ENCODE data around the gene PARP8. TPM values are rescaled to one million over a fixed set of nuclear protein-coding genes. Genes with fewer than 3 reads are reported as not detected.

The PARP8 gene
- total RNA-seq, 2 experiments from 2014 or later: 100 to 110 TPM

DNA sequence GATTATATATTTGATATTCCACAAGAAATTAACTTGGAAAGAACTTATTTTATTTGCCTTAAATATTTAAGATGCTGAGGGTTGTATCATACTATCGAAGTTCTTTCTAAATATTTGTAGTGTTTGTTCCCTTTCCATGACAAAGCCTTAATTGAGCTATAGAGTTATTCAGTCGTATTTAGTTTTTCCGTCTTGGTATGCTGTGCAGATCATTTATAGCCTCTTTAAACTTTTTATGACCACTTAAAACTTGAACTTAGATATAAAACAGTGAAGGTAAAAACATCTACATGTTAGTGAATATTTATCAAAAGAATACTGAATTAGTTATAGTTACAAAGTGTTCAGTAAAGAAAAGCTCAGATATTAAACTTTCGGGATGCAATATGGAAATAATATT is 74.4 kb downstream of the PARP8 start:
- Mint-ChIP-seq H3K27ac (no peak overlapping the region), H3K36me3 (ENCODE audit: low read depth) (peaks cover 30% of the 10 kb centered on the region), H3K27me3 (no peaks in the 10 kb centered on the region), H3K4me3 (no peak overlapping the region), H3K4me1 (peaks cover 40% of the 10 kb centered on the region), H3K9me3 (peaks cover 4% of the 10 kb centered on the region)
- ChIA-PET POLR2A (no interaction called here), CTCF (interaction anchor here (0.8 to 1.6 kb wide), 4 partner anchors 10 to 300 kb away, joined by 3 to 4 read pairs (median 4); partner anchors contain the start of gene EMB)
- no peak for DNase-seq

DNA sequence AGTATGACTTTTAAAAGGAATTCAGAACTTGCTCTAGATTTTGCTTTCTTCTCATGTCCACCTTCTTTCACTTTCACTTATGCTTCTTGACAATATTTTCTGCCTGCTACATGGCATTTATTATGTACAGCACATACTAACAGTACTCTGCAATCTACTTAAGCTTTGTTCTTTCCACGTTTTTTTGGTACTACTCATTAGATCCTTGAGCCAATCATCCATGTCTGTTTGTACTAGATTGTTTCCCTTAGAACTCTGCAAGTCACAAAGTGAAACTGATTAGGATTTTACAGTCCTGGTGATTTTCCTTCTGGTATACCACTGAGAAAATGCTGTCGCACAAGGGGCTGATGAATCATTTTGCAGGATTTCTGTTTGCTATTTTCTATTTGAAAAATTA is 78.3 kb downstream of the PARP8 start:
- ChIA-PET POLR2A (no interaction called here), CTCF (interaction anchor here (0.9 to 1.0 kb wide), 2 partner anchors 20 to 304 kb away, joined by 3 read pairs; partner anchors contain the start of gene EMB)
- Mint-ChIP-seq H3K4me1 (peaks cover 68% of the 10 kb centered on the region), H3K27ac (peak overlapping the region; percentile 87), H3K4me3 (peak overlapping the region; percentile 76), H3K9me3 (peaks cover 8% of the 10 kb centered on the region), H3K36me3 (ENCODE audit: low read depth) (peaks cover 50% of the 10 kb centered on the region), H3K27me3 (no peaks in the 10 kb centered on the region)
- DNase-seq: no peak

DNA sequence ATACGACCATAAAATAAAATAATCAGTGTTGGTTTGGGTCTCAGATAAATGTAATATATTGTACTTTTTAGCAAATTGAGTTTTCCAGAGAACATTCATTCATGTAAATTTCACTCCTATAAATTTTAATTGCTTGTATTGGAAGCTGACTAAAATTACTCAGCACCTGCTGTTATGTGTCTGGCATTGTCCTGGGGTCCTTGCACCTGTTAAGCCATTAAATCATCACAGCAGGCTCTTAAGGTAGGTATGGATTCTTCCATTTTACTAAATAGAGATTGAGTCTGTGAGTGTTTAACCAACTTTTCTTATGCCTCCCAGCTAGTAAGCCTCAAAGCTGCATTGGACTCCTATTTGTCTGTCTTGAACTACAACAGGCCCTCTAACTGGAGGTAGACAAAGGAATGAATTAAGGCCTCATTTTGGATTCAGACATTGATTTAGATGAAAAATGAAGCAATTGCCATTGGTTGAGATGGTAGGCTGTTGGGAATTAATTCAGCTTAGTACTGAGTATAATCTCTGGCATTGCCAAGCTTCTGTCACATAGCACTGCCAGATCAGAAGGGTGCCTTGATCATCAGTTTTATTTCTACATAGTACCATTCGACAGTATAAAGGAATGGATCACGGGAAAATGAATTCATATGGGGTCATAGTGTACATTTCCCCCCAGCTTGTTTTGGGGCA is 78.9 kb downstream of the PARP8 start:
- ChIA-PET CTCF (interaction anchor here (0.6 to 1.0 kb wide), 3 partner anchors 10 to 88 kb away, joined by 3 to 4 read pairs (median 3); no protein-coding TSS in a partner anchor), POLR2A (interaction anchor here (0.5 to 0.6 kb wide), 2 partner anchors 107 to 393 kb away, joined by 4 to 5 read pairs; no protein-coding TSS in a partner anchor)
- no peak for DNase-seq
- Mint-ChIP-seq H3K27me3 (no peaks in the 10 kb centered on the region), H3K27ac (peak overlapping the region; percentile 87), H3K36me3 (ENCODE audit: low read depth) (peaks cover 46% of the 10 kb centered on the region), H3K4me3 (peak overlapping the region; percentile 76), H3K4me1 (peaks cover 69% of the 10 kb centered on the region), H3K9me3 (peaks cover 4% of the 10 kb centered on the region)

DNA sequence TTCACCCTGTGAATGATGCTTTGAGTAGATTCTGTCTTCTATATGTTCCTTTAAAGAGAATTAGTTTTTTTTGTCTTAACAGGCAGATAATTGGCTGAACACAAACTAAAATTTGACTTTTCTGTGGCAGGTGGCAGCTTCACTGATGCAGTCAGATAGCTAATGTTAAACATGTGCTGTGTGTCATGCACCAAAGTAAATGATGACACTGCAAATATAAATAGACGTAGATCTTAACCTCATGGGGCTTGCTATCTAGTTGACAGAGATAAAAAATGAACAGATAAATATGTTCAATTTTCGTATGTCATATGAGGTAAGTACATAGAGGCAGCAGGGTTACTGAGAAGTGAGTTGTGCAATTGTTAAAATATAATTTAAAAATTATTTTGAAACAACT is 82.7 kb downstream of the PARP8 start:
- ChIA-PET POLR2A (no interaction called here), CTCF (no interaction called here)
- peaks cover 4% of the 10 kb centered on the region for H3K9me3 Mint-ChIP-seq
- DNase-seq: no peak
- no peak overlapping the region for H3K27ac Mint-ChIP-seq
- H3K27me3 Mint-ChIP-seq: no peaks in the 10 kb centered on the region
- H3K4me1 Mint-ChIP-seq: peaks cover 58% of the 10 kb centered on the region
- peaks cover 48% of the 10 kb centered on the region for H3K36me3 Mint-ChIP-seq (ENCODE audit: low read depth)
- H3K4me3 Mint-ChIP-seq: no peak overlapping the region

DNA sequence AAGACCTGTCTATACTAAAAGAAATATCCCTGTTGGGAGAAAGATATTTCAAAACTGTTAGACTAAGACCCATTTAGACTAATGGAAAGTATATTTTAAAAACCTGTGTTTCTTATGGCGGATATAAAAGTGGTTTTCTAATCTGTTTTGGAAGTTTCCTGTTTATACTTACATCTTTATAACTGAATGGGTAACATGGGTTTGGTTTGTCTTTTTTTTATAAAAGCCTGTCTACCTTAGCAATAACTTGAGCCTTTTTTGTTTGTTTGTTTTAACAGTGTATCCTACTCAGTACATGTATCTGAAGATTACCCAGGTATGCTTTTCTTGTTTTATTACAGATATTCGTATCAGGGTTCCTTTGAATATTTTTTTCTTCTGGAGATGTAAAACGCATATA is 83.4 kb downstream of the PARP8 start:
- POLR2A ChIA-PET: no interaction called here
- peaks cover 55% of the 10 kb centered on the region for H3K36me3 Mint-ChIP-seq (ENCODE audit: low read depth)
- peaks cover 53% of the 10 kb centered on the region for H3K4me1 Mint-ChIP-seq
- H3K27me3 Mint-ChIP-seq: no peaks in the 10 kb centered on the region
- CTCF ChIA-PET: no interaction called here
- peak overlapping the region; percentile 60 for H3K27ac Mint-ChIP-seq
- DNase-seq: no peak
- H3K4me3 Mint-ChIP-seq: peak overlapping the region; percentile 22
- H3K9me3 Mint-ChIP-seq: peaks cover 4% of the 10 kb centered on the region

DNA sequence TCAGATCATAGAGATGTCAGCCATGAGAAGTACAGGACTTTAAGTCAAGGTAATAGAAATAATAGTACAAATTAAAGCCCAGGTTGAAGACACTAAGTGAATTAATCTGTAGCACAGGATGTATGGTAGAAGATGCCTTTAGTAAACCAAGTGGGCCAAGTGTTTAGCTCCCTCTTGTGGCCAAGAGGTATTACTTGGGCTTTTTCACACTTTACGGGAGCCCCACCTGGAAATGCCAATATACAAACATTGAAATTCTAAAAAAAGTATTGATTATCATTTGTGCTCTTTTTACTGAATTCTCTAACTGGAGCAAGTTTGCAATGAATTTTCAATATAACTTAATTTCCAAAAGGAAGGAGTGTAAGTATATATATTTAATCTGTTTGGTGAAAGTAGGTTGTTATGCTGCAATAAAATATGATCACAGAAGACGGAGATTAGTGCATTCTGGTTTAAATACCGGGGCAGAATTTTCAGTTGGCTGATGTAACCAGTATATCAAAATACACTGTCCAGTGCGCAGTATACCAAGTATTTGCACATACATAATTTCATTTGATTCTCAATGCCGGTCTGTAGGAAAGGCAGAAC is 84.7 kb downstream of the PARP8 start:
- H3K36me3 Mint-ChIP-seq (ENCODE audit: low read depth): peaks cover 56% of the 10 kb centered on the region
- H3K4me1 Mint-ChIP-seq: peaks cover 44% of the 10 kb centered on the region
- H3K27me3 Mint-ChIP-seq: no peaks in the 10 kb centered on the region
- H3K4me3 Mint-ChIP-seq: no peak overlapping the region
- peaks cover 4% of the 10 kb centered on the region for H3K9me3 Mint-ChIP-seq
- H3K27ac Mint-ChIP-seq: peak overlapping the region; percentile 58
- peak; percentile 65 for DNase-seq
- CTCF ChIA-PET: interaction anchor here (0.8 to 1.0 kb wide), 3 partner anchors 10 to 310 kb away, joined by 3 to 4 read pairs (median 3); partner anchors contain the start of gene EMB
- POLR2A ChIA-PET: interaction anchor here (0.6 kb wide), 1 partner anchor 335 kb away, joined by 4 read pairs; no protein-coding TSS in a partner anchor

DNA sequence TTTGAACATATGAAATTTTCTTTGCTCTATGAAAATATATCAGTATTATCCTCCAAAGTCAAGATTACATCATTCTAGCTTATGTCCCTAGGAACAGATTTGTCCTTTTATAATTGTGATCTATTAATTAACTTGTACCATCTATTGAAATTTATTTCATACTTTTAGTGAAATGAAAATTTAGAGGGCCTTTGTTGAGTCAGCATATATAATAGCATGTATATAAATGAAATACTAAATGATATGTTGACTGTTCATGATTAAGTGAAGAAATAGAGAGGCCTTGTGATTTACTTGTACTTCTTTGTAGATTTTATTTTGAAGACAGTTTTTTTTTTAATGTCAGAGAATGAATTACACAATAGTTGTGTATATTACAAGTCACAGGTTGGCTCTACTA is 86.4 kb downstream of the PARP8 start:
- H3K27me3 Mint-ChIP-seq: no peaks in the 10 kb centered on the region
- H3K4me3 Mint-ChIP-seq: no peak overlapping the region
- DNase-seq: no peak
- peaks cover 36% of the 10 kb centered on the region for H3K4me1 Mint-ChIP-seq
- ChIA-PET CTCF (no interaction called here), POLR2A (no interaction called here)
- no peaks in the 10 kb centered on the region for H3K9me3 Mint-ChIP-seq
- H3K27ac Mint-ChIP-seq: no peak overlapping the region
- peaks cover 54% of the 10 kb centered on the region for H3K36me3 Mint-ChIP-seq (ENCODE audit: low read depth)

DNA sequence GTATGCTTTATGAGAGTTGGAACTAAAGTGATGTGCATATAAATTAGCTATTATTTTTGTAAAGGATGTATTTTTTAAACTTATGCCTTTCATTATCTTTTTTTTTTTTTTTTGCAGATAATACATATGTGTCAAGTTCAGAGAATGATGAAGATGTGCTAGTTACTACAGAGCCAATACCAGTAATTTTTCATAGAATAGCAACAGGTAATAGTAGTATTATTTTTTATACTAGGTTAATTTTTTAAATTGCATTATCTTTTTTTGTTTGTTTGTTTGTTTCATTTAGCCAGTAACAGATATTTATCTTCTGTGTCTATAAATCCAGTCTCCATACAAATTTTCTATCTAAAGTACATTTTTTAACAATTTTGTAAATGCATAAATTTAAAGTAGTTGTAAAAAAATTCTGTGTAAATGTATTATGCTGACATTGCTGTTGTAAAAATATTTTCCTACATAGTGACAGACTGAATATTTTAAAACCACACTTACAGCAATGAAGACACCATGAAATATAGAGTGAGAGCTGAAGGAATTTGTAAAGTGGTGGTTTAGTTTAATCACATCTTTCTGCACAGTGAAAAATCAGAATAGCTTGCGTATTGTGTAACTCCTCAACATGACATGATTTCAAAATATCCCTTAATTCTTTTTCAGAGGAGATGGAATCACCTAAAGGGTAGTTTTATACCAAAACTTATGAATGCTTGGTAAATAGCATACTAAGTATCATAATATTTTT is 93.3 kb downstream of the PARP8 start:
- Mint-ChIP-seq H3K4me3 (no peak overlapping the region), H3K36me3 (ENCODE audit: low read depth) (peaks cover 43% of the 10 kb centered on the region), H3K27me3 (no peaks in the 10 kb centered on the region), H3K9me3 (no peaks in the 10 kb centered on the region), H3K27ac (no peak overlapping the region), H3K4me1 (peaks cover 5% of the 10 kb centered on the region)
- no peak for DNase-seq
- POLR2A ChIA-PET: interaction anchor here (0.7 kb wide), 1 partner anchor 137 kb away, joined by 3 read pairs; no protein-coding TSS in a partner anchor
- CTCF ChIA-PET: no interaction called here

DNA sequence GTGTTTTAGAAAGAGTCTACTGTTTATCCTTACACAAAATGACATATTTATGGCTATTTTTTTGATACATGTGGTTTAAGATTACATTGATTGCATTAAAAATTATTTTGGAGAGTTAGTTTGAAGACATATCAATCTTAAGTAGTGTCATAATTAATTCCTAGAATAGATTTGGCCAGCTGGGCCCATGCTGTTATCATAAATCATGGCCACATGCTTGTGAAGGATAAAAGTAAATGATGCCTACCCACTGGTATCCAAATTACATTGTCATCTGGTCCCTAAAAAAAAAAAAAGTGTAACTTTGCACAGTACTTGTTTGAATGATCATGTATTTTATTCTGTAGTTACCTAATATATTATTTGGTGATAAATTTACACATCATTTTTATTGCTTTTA is 96.9 kb downstream of the PARP8 start:
- H3K9me3 Mint-ChIP-seq: no peaks in the 10 kb centered on the region
- no peaks in the 10 kb centered on the region for H3K27me3 Mint-ChIP-seq
- no peak overlapping the region for H3K27ac Mint-ChIP-seq
- DNase-seq: no peak
- ChIA-PET POLR2A (no interaction called here), CTCF (no interaction called here)
- peaks cover 15% of the 10 kb centered on the region for H3K4me1 Mint-ChIP-seq
- H3K36me3 Mint-ChIP-seq (ENCODE audit: low read depth): peaks cover 49% of the 10 kb centered on the region
- H3K4me3 Mint-ChIP-seq: no peak overlapping the region

DNA sequence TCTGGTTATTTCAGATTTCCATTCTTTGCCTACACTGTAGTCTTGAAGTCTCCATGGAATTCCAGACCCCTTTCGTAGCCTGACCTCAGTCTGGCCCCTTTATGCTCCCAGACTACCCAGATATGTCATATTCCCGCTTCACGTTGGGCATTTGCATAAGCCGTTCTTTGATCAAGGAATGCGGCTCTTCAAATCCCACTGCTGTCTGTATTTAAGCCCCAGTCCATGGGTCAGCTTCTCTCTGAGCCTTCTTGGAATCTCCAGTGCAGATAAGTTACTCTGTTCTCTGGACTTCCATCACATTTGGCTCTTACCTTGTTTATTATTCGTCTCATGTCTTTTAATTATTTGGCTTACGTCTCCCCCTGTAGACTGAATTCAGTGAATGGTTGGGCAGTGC is 97.4 kb downstream of the PARP8 start:
- peaks cover 20% of the 10 kb centered on the region for H3K4me1 Mint-ChIP-seq
- H3K4me3 Mint-ChIP-seq: no peak overlapping the region
- no peak overlapping the region for H3K27ac Mint-ChIP-seq
- peaks cover 53% of the 10 kb centered on the region for H3K36me3 Mint-ChIP-seq (ENCODE audit: low read depth)
- CTCF ChIA-PET: interaction anchor here (0.6 kb wide), 1 partner anchor 10 kb away, joined by 4 read pairs; no protein-coding TSS in a partner anchor
- no peaks in the 10 kb centered on the region for H3K9me3 Mint-ChIP-seq
- no peak for DNase-seq
- POLR2A ChIA-PET: no interaction called here
- no peaks in the 10 kb centered on the region for H3K27me3 Mint-ChIP-seq

DNA sequence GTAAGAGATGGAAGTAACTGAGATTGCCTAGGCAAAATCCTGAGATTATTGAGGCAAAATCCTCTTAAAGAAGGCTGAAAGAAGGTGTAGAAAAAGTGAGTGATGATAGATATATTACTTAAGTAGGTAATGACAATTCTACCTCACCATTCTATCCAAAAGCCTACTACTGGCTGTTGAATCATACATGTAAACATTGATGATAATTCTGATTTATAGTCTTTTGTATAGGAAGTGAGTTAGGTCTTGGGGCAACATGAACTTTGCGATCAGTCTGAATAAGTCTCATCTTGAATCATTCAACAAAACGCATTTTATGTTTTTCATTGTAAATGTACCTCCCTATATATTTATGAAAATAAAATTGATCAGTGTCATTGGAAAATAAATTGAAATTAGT is 99.6 kb downstream of the PARP8 start:
- DNase-seq: no peak
- Mint-ChIP-seq H3K4me1 (peaks cover 24% of the 10 kb centered on the region), H3K27me3 (no peaks in the 10 kb centered on the region), H3K4me3 (no peak overlapping the region), H3K36me3 (ENCODE audit: low read depth) (peaks cover 58% of the 10 kb centered on the region), H3K9me3 (no peaks in the 10 kb centered on the region), H3K27ac (no peak overlapping the region)
- CTCF ChIA-PET: no interaction called here
- POLR2A ChIA-PET: no interaction called here

DNA sequence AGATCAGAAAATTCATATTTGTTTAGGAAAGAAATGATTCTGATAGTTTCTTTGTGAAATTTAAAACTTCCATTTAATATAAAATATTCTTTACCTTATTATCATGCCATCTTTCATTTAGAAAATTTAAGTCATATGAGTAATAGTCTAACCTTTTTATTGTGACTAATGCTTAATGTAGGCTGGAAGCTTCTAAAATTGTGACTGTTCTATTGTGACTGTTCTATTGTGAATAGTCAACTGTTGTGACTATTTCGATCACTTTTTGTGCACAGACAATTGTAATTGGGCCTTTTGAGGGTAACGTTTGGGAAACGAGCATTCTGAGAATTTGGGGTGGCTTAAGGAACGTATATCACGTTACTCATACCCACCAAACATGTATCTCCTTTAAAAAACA is 100.0 kb downstream of the PARP8 start:
- H3K36me3 Mint-ChIP-seq (ENCODE audit: low read depth): peaks cover 61% of the 10 kb centered on the region

DNA sequence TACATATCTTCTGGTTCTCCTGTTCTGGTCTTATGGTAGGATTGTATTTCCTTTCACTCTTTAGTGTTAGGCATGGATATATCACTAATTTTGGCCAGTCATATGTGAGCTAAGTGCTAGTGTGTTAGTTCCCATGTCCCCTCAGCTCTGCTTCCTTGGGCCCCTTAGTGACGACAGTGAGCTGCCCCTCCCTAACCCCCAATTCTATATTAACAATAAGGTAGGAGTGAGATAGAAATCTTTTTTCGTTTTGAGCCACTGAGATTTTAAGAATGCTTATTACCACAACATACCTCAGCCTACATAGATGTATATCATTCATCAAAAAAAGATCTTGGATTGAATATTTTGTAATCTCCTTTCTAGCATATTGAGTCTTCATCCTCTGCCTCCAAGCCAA is 100.5 kb downstream of the PARP8 start:
- Mint-ChIP-seq H3K27me3 (no peaks in the 10 kb centered on the region), H3K9me3 (peaks cover 3% of the 10 kb centered on the region), H3K27ac (no peak overlapping the region), H3K4me1 (peaks cover 24% of the 10 kb centered on the region), H3K4me3 (no peak overlapping the region), H3K36me3 (ENCODE audit: low read depth) (peaks cover 64% of the 10 kb centered on the region)
- ChIA-PET CTCF (no interaction called here), POLR2A (no interaction called here)
- DNase-seq: no peak

More for the DNA sequence above, 100.0 kb downstream of the PARP8 start:
- no peak overlapping the region for H3K27ac Mint-ChIP-seq
- H3K9me3 Mint-ChIP-seq: no peaks in the 10 kb centered on the region
- ChIA-PET CTCF (no interaction called here), POLR2A (no interaction called here)
- H3K4me3 Mint-ChIP-seq: no peak overlapping the region
- H3K4me1 Mint-ChIP-seq: peaks cover 24% of the 10 kb centered on the region
- no peaks in the 10 kb centered on the region for H3K27me3 Mint-ChIP-seq
- DNase-seq: no peak
